HL-60 (cell line): ENCODE data around the gene CERT1.

ENCODE experiments used
- GABPA ChIP-seq: IDR thresholded peaks from 2 replicates; pipeline ENCODE4 v1.6.1; 2012; ENCODE audit warnings: low read depth
- POLR2AphosphoS5 ChIP-seq: IDR thresholded peaks from 2 replicates; pipeline ENCODE4 v1.6.1; 2012; ENCODE audit warnings: low read depth
- SPI1 ChIP-seq: IDR thresholded peaks from 2 replicates; pipeline ENCODE4 v1.6.1; 2012; ENCODE audit warnings: low read depth, mild to moderate bottlenecking, borderline replicate concordance
- TF ChIP-seq, protein P1 (sequence below): IDR thresholded peaks from one replicate; pipeline ENCODE4 v1.5.1; 2011; ENCODE audit warnings: low read length, control low read depth, inconsistent platforms; ENCODE audit not compliant: insufficient read depth
- TF ChIP-seq, protein P2 (sequence below): IDR thresholded peaks from 2 replicates; pipeline ENCODE4 v1.6.1; 2012; ENCODE audit warnings: low read depth; ENCODE audit not compliant: insufficient replicate concordance

DNA sequence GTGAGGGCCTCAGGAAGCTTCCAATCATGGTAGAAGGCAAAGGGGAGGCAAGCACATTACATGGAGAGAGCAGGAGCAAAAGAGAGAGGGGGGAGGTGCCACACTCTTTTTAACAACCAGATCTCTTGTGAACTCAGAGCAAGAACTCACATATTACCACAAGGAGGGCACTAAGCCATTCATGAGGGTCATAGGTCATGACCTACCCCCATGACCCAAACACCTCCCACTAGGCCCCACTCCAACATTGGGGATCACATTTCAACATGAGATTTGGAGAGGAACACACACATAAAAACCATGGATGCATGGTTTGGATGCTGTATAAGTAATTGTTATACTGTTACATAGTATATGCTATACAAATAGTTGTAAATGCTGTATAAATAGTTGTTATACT is 17.8 kb upstream of the CERT1 start:
- TF ChIP-seq, protein P1, sequence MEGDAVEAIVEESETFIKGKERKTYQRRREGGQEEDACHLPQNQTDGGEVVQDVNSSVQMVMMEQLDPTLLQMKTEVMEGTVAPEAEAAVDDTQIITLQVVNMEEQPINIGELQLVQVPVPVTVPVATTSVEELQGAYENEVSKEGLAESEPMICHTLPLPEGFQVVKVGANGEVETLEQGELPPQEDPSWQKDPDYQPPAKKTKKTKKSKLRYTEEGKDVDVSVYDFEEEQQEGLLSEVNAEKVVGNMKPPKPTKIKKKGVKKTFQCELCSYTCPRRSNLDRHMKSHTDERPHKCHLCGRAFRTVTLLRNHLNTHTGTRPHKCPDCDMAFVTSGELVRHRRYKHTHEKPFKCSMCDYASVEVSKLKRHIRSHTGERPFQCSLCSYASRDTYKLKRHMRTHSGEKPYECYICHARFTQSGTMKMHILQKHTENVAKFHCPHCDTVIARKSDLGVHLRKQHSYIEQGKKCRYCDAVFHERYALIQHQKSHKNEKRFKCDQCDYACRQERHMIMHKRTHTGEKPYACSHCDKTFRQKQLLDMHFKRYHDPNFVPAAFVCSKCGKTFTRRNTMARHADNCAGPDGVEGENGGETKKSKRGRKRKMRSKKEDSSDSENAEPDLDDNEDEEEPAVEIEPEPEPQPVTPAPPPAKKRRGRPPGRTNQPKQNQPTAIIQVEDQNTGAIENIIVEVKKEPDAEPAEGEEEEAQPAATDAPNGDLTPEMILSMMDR, result no peak
- TF ChIP-seq GABPA, result no peak
- TF ChIP-seq POLR2AphosphoS5, result no peak
- TF ChIP-seq, protein P2, sequence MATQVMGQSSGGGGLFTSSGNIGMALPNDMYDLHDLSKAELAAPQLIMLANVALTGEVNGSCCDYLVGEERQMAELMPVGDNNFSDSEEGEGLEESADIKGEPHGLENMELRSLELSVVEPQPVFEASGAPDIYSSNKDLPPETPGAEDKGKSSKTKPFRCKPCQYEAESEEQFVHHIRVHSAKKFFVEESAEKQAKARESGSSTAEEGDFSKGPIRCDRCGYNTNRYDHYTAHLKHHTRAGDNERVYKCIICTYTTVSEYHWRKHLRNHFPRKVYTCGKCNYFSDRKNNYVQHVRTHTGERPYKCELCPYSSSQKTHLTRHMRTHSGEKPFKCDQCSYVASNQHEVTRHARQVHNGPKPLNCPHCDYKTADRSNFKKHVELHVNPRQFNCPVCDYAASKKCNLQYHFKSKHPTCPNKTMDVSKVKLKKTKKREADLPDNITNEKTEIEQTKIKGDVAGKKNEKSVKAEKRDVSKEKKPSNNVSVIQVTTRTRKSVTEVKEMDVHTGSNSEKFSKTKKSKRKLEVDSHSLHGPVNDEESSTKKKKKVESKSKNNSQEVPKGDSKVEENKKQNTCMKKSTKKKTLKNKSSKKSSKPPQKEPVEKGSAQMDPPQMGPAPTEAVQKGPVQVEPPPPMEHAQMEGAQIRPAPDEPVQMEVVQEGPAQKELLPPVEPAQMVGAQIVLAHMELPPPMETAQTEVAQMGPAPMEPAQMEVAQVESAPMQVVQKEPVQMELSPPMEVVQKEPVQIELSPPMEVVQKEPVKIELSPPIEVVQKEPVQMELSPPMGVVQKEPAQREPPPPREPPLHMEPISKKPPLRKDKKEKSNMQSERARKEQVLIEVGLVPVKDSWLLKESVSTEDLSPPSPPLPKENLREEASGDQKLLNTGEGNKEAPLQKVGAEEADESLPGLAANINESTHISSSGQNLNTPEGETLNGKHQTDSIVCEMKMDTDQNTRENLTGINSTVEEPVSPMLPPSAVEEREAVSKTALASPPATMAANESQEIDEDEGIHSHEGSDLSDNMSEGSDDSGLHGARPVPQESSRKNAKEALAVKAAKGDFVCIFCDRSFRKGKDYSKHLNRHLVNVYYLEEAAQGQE, result no peak
- no peak for TF ChIP-seq SPI1
